Measurements from ENCODE around the gene PSRC1.

DNA sequence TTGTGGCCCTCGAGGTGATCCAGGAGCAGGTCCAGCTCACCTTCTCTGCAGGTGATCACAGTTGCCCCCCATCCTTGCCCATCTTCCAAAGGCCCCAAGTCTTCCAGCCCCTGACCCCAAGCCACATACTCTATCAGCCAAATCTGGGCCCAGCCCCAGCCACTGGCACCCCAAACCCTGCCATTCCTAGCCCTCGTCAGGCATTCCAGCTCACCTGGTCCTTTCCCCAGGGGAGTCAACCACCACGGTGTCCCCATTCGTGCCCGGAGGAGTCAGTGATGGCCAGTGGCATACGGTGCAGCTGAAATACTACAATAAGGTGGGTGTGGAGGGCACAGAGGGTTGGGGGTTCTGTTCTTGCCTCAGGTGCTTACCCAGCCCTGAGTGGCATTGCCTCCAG lies 21.4 kb downstream of the PSRC1 start:
- TF ChIP-seq, protein P1, sequence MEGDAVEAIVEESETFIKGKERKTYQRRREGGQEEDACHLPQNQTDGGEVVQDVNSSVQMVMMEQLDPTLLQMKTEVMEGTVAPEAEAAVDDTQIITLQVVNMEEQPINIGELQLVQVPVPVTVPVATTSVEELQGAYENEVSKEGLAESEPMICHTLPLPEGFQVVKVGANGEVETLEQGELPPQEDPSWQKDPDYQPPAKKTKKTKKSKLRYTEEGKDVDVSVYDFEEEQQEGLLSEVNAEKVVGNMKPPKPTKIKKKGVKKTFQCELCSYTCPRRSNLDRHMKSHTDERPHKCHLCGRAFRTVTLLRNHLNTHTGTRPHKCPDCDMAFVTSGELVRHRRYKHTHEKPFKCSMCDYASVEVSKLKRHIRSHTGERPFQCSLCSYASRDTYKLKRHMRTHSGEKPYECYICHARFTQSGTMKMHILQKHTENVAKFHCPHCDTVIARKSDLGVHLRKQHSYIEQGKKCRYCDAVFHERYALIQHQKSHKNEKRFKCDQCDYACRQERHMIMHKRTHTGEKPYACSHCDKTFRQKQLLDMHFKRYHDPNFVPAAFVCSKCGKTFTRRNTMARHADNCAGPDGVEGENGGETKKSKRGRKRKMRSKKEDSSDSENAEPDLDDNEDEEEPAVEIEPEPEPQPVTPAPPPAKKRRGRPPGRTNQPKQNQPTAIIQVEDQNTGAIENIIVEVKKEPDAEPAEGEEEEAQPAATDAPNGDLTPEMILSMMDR (IDR thresholded peaks at IDR 0.05; ENCODE audit: low read depth, low read length): no peak
- TF ChIP-seq EZH2phosphoT487 (IDR thresholded peaks at IDR 0.05; ENCODE audit: low read depth): no peak
